Mucosa of stomach (tissue), 1 donor: ENCODE data around the gene STPG3.

Source experiments
- H3K27me3 ChIP-seq: one replicate; pipeline ENCODE4 v1.7.0; 2013; ENCODE audit warnings: mild to moderate bottlenecking, low read length; ENCODE audit not compliant: control insufficient read depth, insufficient read depth
- H3K36me3 ChIP-seq: one replicate; pipeline ENCODE4 v1.7.0; 2013; ENCODE audit warnings: low read length; ENCODE audit not compliant: control insufficient read depth, insufficient read depth
- H3K4me1 ChIP-seq: one replicate; pipeline ENCODE4 v1.7.0; 2013; ENCODE audit warnings: mild to moderate bottlenecking, low read length; ENCODE audit not compliant: control insufficient read depth, insufficient read depth
- H3K4me3 ChIP-seq: one replicate; pipeline ENCODE4 v1.7.0; 2013; ENCODE audit warnings: low read length
- H3K9ac ChIP-seq: one replicate; pipeline ENCODE4 v1.7.0; 2013; ENCODE audit warnings: mild to moderate bottlenecking, low read length, moderate library complexity
- H3K9me3 ChIP-seq: one replicate; pipeline ENCODE4 v1.7.0; 2013; ENCODE audit warnings: mild to moderate bottlenecking, low read length, moderate library complexity; ENCODE audit not compliant: control insufficient read depth
- donor health status: Pancreatic carcinoma.

Gene STPG3

DNA sequence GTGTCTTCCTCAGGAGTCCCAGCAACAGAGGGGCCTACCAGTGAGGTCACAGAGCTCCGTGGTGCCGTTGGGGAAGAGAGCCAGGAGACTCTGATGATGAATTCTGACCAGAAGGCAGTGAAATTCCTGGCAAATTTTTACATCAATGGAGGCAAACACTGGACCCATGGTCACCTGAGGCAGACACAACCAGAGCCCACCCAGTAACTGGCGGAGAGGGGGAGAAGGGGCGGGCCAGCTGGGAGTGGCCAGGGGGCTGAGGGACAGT, at the start of gene STPG3:
Gene STPG3 (plus strand): TSS at position 93 of the 268 bp plus-strand sequence. CDS start 1 bp downstream, at position 94.
- H3K4me1 ChIP-seq: peaks cover 22% of the 10 kb centered on the region
- H3K9ac ChIP-seq: no peak within 1 kb of the TSS
- H3K9me3 ChIP-seq: no peaks in the 10 kb centered on the region
- no peaks in the 10 kb centered on the region for H3K27me3 ChIP-seq
- no peaks in the 10 kb centered on the region for H3K36me3 ChIP-seq
- no peak within 1 kb of the TSS for H3K4me3 ChIP-seq

GRCh38 chr9:137202966-137203365, 48.1 kb upstream of the STPG3 start:
- no peak overlapping the region for H3K4me3 ChIP-seq
- peaks cover 43% of the 10 kb centered on the region for H3K4me1 ChIP-seq
- H3K27me3 ChIP-seq: no peaks in the 10 kb centered on the region
- no peaks in the 10 kb centered on the region for H3K36me3 ChIP-seq
- no peaks in the 10 kb centered on the region for H3K9me3 ChIP-seq
- H3K9ac ChIP-seq: no peak overlapping the region

DNA sequence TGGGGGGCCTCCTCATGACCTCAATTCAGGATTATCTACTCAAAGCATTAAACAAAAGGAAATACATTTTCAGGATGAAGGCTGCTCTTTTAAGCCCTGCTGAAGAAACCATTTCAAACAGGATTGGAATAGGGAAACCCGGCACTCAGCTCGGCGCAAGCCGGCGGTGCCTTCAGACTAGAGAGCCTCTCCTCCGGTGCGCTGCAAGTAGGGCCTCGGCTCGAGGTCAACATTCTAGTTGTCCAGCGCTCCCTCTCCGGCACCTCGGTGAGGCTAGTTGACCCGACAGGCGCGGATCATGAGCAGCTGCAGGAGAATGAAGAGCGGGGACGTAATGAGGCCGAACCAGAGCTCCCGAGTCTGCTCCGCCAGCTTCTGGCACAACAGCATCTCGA, 46.4 kb upstream of the STPG3 start:
- Histone ChIP-seq H3K27me3 (no peaks in the 10 kb centered on the region), H3K9ac (peak overlapping the region; percentile 86), H3K4me1 (peaks cover 26% of the 10 kb centered on the region), H3K36me3 (no peaks in the 10 kb centered on the region), H3K9me3 (no peaks in the 10 kb centered on the region), H3K4me3 (peak overlapping the region; percentile 86)

- Histone ChIP-seq H3K4me3 (peak within 1 kb of the TSS; percentile 86), H3K9ac (peak within 1 kb of the TSS; percentile 86), H3K36me3 (no peaks in the 10 kb centered on the region), H3K4me1 (peaks cover 26% of the 10 kb centered on the region), H3K27me3 (no peaks in the 10 kb centered on the region), H3K9me3 (no peaks in the 10 kb centered on the region)
Observed at GRCh38 chr9:137205126-137206069, 45.7 kb upstream of the STPG3 start, which contains the start of the genes NDOR1 and TMEM203. Gene NDOR1, plus strand, starts transcription at chr9:137205700. Its CDS starts 78 bp downstream, at chr9:137205778. Gene TMEM203, minus strand, starts transcription at chr9:137205648. Its CDS starts 234 bp downstream, at chr9:137205414.

- no peak overlapping the region for H3K4me3 ChIP-seq
Observed at GRCh38 chr9:137206602-137207001, 44.5 kb upstream of the STPG3 start.

GRCh38 chr9:137211532-137211931, 39.6 kb upstream of the STPG3 start:
- no peaks in the 10 kb centered on the region for H3K36me3 ChIP-seq
- H3K4me1 ChIP-seq: peaks cover 5% of the 10 kb centered on the region
- H3K27me3 ChIP-seq: no peaks in the 10 kb centered on the region
- no peak overlapping the region for H3K4me3 ChIP-seq
- H3K9me3 ChIP-seq: no peaks in the 10 kb centered on the region
- H3K9ac ChIP-seq: no peak overlapping the region

More at GRCh38 chr9:137206602-137207001, 44.5 kb upstream of the STPG3 start:
- Histone ChIP-seq H3K9me3 (no peaks in the 10 kb centered on the region), H3K4me1 (peaks cover 20% of the 10 kb centered on the region), H3K27me3 (no peaks in the 10 kb centered on the region), H3K36me3 (no peaks in the 10 kb centered on the region), H3K9ac (peak overlapping the region; percentile 86)

DNA sequence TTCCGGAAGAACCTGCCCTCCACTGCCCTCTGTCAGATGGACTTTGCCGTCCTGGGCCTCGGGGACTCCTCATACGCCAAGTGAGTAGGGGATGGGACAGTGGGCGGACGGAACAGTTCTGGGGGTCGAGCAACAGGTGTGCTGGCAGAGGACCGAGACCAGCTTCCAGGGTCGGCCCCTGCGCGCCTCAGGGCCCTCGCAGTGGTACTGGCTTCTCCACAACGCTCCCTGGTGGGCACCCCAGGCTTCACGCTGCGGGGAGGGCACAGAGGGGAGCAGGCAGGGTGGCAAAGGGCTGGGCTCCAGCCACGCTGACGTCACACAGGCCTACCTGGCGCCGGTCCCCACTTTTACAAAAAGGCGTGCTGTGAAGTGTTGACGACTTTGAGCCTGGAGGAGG, 38.6 kb upstream of the STPG3 start:
- Histone ChIP-seq H3K9ac (no peak overlapping the region), H3K36me3 (no peaks in the 10 kb centered on the region)

GRCh38 chr9:137213160-137214060, 37.7 kb upstream of the STPG3 start:
- H3K27me3 ChIP-seq: no peaks in the 10 kb centered on the region
- no peak overlapping the region for H3K9ac ChIP-seq
- H3K9me3 ChIP-seq: no peaks in the 10 kb centered on the region

More for the DNA sequence above, 38.6 kb upstream of the STPG3 start:
- peaks cover 7% of the 10 kb centered on the region for H3K4me1 ChIP-seq
- H3K9me3 ChIP-seq: no peaks in the 10 kb centered on the region
- no peak overlapping the region for H3K4me3 ChIP-seq
- no peaks in the 10 kb centered on the region for H3K27me3 ChIP-seq

GRCh38 chr9:137214620-137215019, 36.5 kb upstream of the STPG3 start:
- Histone ChIP-seq H3K4me3 (no peak overlapping the region), H3K36me3 (no peaks in the 10 kb centered on the region), H3K9me3 (no peaks in the 10 kb centered on the region), H3K4me1 (peaks cover 19% of the 10 kb centered on the region), H3K9ac (no peak overlapping the region), H3K27me3 (no peaks in the 10 kb centered on the region)

More at GRCh38 chr9:137213160-137214060, 37.7 kb upstream of the STPG3 start:
- Histone ChIP-seq H3K36me3 (no peaks in the 10 kb centered on the region), H3K4me3 (no peak overlapping the region), H3K4me1 (peaks cover 9% of the 10 kb centered on the region)

GRCh38 chr9:137215196-137215986, 35.7 kb upstream of the STPG3 start:
- peaks cover 27% of the 10 kb centered on the region for H3K4me1 ChIP-seq
- H3K9ac ChIP-seq: no peak overlapping the region
- H3K9me3 ChIP-seq: no peaks in the 10 kb centered on the region
- no peak overlapping the region for H3K4me3 ChIP-seq
- no peaks in the 10 kb centered on the region for H3K36me3 ChIP-seq
- H3K27me3 ChIP-seq: no peaks in the 10 kb centered on the region

- peak overlapping the region; percentile 53 for H3K9ac ChIP-seq
- H3K36me3 ChIP-seq: no peaks in the 10 kb centered on the region
- peaks cover 30% of the 10 kb centered on the region for H3K4me1 ChIP-seq
- no peaks in the 10 kb centered on the region for H3K27me3 ChIP-seq
- H3K4me3 ChIP-seq: no peak overlapping the region
- H3K9me3 ChIP-seq: no peaks in the 10 kb centered on the region
Observed at GRCh38 chr9:137216188-137216965, 34.7 kb upstream of the STPG3 start.
